ENCODE results near the gene SDK1.
"Not testable (repeated sequence)": the region's sequence is repeated elsewhere in the genome, so short reads cannot be mapped to it uniquely, and the experiment has no call there.

SDK1 gene

DNA sequence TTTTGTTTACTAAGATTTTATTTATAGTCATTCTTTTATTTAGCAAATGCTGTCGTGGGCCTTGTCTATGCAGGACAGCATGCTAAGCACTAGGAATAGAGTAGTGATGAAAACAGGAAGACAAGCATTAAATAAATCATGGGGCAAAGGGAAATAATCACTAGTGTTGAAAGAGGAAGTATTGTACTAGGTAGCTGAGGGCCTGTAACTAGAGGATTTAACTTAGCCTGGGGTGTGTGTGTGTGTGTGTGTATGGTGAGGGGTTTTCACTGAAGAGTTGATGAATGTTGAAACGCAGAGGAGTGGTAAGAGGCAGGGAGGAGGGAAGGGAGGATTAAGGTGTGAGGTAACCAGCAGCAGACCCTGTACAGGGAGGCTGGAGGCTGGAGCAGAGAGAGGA, 446.4 kb downstream of the SDK1 start:
- DNase-seq: no peak

DNA sequence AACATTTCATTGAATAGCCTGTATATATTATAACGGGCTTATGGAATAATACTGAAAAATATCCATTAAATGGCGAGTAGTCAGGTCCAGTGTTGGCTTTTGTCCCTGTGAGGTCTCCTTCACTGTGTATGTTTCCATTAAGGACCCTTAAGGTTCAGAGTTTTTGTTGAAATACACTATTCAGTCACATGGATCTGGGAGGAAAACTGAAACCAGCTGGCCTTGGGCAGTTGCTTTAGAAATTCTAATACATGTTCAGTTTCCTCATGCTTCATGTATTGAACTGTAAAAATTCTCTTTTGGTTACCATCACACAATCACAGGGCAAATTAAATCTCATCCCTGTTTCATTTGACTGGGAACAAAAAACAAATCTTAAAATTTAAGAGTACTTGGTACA, 447.3 kb downstream of the SDK1 start:
- DNase-seq: no peak

DNA sequence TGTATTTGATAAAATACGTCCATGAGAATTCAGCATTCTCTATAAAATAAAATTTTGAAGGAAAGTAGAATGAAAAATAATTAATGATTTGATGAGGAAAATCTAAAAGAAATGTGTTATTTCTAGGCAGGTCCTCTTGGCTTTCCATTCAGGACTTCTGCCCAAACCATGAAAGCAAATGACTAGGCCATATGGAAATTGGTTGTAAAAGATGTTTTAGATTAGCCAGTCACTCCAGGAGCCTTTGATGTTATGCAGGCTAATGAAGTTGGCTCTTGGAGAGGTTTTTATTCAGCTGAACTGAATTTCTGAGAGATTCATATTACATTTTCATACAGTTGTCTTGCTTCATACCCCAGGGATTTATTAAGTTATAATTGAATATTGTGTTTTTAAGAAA, 452.8 kb downstream of the SDK1 start:
- DNase-seq: no peak

DNA sequence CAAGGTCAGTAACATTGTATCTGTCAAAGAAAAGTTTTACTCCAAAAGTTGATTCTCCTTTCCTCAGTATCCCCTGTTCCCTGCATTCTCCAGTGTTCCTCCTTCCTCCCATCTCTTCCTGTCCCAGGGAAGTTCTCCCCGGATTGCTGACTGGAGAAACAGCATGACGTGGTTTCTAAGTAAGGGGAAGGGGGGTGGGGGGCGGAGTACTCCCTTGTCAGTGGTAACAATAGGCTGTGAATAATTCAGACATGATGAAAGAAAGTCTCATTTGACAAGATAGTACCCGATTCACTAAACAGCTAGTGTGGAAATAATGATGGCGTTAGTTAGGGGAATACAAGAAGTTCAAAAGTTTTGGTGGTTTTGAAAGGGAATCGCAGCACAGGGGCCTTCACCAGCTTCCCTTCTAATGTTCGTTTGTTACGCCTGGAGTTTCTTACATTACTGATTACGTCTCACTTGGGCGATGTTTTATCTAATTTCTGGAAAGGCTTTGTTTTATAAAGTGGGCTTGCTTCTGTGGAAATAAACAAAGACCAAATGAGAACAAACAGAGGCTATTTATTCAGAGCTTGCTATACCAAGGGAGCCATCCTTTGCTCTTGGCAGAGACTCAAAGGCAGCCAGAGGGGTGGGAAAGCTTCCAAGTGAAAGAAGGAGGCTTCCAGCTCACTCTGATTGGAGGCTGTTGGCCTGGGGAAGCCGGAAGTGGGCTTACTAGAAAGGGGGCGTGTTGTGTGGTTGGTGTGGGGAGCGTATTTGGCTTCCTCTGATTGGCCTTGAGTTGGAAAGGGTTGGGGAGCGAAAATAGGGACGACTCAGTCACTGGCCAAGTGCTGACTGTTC, 453.7 kb downstream of the SDK1 start:
- no peak for DNase-seq

DNA sequence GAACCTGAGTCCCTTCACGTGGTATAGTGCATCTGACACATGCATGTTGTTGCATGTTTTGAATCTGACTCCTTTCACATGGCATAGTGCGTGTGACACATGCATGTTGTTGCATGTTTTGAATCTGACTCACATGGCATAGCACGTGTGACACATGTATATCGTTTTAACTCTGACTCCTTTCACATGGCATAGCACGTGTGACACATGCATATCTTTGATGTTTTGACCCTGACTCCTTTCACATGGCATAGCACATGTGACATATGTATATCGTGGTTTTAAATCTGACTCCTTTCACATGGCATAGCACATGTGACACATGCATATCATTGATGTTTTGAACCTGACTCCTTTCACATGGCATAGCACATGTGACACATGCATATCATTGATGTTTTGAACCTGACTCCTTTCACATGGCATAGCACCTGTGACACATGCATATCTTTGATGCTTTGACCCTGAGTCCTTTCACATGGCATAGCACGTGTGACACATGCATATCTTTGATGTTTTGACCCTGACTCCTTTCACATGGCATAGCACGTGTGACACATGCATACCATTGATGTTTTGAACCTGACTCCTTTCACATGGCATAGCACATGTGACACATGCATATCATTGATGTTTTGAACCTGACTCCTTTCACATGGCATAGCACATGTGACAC, 454.9 kb downstream of the SDK1 start:
- not testable (repeated sequence) for DNase-seq

DNA sequence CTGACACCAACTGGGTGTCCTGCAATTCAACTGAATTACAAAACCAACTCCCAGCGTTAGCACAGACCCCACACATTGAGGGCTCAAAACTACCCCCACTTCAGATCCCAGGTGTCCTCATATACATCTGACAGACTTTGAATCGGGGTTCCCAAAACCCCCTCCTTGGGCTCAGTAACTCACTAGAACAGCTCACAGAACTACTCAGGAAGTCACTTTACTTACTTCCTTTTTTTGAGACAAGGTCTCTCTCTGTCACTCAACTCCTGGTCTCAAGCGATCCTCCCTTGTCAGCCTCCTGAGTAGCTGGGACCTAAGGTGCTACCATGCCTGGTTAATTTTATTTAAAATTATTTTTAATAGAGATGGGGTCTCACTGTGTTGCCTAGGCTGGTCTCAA, 456.0 kb downstream of the SDK1 start:
- DNase-seq: no peak

DNA sequence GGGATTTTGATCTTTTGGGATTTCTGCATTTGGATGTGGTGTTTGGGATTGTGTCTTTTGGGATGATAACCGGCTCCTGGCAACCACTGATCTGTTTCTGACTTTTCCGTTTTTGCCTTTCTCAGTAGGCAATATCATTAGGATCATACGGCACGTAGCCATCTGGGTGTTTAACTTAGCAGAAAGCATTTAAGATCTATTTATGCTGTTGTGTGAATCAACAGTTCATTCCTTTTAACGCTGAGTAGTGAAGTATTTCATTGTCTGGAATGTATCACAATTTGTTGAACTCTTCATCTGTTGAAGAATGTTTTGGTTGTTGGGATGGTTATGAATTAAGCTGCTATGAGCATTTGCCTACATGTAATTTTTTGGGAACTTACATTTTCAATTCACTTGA, 459.6 kb downstream of the SDK1 start:
- DNase-seq: no peak

DNA sequence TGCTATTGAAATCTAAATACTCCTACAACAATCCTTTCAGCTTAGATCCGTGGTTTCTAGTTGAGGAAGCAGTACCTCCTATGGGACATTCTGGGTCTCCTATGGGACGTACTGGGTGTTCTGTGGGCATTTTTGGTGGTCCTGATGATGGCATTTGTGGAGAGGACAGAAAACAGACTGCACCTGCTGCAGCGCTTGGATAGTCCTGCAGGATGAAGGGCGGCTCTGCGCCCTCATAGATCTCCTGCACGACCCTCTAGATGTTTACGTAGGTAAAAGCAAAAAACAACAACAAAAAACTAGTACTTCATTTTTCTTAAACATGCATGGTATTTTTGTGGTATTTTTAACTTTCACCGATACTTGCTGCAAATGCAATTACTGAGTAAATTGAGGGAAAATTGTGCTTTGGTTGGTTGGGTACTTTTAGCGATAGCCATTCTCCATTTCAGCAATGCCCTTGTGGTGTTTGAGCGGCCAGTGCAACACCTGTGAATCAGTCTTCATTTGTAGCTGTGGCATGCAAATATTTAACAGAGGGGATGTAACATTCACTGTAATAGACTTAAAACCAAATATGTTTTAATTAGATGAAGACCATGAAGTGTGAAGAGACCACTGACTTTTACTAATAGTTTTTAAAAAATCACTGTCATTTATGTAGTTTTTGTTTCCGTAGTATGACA, 461.2 kb downstream of the SDK1 start:
- no peak for DNase-seq

DNA sequence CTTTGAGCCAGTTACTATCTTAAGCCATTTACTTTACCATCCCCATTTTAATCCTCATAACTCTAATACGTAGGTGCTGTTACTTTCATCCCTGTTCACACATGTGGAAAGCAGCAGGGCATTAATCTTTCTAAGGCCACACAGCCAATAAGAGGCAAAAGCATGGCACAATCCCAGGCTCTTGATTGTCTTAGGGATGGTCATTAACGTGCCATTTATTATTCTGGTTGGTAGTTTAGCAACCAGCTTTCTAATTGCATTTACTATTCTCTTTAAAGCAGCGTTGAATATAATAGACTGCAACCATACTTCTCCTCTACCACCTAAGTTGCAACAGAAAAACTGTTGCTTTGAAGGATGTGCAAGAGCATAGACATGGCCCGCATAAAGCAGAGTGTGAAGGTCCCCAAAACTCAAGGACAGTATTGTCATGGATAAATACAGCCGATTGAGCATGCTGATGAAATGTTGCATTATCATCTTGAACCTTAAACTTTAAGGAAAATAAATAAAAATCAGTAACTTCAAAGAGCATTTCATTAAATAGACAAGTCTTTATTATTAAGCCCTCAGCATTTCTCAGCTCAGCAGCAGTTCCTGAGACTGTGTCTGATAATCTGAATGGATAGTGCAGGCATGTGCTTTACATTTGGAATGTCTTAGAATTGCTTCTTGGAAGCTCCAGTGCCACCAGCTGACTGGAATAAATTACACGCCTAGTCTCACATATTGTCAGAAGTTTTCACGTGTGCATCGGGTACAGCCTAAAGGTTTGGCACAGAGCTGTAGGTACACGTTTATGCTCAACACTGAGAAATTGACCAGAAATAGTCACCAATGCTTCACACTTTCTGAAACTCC, 467.1 kb downstream of the SDK1 start:
- DNase-seq: no peak

DNA sequence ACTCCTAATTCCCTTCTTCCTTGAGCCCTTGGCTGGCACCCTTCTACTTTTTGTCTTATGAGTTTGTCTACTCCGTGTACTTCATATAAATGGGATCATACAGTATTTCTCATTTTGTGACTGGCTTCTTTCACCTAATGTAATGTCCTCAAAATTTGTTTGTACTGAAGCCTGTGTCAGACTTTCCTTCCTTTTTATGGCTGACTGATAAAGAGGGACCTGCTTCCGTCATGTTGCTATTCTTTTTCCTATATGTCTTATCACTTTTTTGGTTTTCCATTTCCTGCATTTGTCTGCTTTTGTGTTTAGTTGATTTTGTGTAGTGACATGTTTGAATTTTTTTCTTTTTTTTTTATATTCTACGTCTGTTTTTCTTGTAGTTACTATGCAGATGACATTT, 470.9 kb downstream of the SDK1 start:
- no peak for DNase-seq

DNA sequence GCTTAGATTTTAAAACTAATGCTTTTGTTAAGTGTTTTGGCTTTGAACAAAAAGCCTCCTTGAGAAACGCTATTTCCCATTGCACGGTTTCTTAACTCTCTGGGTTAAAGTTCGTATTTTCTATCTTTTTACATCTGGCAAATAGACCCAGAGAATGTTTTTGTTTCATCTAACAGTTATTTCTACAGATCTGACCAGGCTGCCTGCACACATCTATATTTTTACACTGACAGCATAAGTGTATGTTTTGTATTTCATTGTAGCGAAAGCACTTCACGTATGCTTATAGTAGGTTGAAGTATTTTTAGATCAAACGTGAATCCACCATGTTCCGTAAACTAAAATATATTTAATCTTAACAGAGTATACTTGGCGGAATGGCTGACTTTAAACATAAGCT, 477.3 kb downstream of the SDK1 start:
- no peak for DNase-seq

DNA sequence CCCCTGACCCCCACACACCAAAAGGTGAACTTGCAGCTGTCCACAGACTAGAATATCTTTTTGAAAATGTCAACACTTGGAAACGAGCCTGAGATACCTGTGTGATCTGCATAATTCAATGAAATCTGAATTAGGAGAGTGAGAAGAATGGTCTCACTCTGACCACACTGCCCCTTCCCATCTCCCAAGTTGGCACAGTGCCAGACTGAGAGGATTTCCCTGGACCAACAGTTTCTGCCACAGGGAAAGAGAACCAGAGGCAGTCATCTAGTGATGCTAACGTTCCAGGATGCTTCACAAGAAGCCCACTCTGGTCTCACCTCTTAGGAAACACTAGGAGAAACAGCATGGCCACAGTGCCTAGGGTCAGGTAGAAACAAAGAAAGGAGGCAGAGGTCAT, 479.0 kb downstream of the SDK1 start:
- DNase-seq: no peak

DNA sequence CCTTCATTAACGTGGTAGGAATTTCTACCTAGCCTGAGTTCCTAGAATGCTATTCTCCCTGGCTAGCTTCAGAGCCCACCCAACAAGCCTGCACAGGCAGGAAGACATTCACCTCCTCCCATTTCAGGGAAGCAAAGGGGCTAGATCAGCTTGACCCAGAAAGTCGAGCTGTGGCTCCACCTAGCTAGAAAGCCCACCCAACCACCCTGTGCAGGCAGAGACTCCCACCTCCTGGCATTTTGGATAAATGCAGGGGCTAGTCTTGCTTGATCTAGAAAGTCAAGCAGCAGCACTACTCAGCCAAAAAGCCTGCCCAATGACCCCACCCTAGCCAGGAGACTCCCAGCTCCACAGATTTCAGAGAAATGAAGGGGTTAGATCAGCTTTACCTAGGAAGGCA, 479.5 kb downstream of the SDK1 start:
- DNase-seq: no peak

DNA sequence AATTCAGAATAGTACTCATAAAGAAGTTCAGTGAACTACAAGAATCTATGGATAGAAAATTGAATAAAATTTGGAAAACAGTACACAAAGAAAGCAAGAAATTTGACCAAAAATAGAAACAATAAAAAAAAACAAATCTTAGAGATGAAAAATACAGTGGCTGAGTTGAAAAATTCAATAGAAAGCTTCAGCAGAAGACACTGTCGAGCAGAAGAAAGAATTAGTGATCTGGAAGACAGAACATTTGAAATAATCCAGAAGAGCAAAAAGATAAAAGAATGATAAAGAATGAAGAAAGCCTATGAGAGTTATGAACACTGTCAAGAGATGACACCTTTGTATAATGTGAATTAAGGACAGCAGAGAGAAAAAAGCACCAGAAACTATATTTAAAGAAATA, 480.6 kb downstream of the SDK1 start:
- DNase-seq: no peak

DNA sequence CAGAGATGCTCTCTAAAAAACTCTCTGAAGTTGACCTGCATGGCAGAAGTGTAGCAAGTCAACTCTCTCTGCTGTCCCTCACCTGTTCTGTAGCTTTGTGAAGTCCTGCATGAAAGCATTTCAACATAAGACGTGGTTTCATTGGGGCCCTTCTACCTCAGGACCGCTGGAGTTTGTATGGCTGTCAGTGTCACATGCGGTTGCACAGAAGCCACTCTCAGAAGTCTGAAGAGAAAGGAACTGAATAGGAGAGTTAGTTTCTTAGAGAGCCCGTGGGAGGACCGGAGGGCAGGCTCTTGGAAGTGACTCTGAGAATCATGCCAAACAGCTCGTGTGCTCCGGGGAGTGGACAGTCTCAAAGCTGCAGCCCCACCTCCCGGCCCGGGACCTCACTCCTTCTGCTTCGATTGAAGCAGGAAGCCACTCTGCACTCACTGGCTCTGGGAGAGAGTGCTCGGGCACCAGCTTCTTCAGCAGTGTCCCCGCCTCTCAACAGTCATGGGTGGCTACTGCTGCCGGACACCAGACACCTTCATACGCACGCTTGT, 486.7 kb downstream of the SDK1 start:
- no peak for DNase-seq

DNA sequence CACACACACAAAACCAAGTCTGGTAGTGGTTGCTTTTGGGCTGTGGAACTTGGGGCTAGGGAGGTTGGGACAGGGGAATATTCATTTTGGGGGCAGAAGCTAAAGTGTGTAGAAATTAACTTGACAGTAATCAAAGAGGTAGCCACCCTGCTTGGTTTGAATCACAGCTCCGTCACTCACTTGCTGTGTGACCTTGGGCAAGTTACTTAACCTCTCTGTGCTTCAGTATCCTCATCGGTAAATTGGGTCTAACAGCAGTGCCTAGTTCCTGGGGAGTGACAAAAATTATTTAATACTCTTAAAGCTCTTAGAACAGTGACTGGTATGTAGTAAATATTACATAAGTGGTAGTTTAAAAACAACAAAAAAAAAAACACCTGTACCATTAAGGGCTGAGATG, 489.8 kb downstream of the SDK1 start:
- DNase-seq: no peak

DNA sequence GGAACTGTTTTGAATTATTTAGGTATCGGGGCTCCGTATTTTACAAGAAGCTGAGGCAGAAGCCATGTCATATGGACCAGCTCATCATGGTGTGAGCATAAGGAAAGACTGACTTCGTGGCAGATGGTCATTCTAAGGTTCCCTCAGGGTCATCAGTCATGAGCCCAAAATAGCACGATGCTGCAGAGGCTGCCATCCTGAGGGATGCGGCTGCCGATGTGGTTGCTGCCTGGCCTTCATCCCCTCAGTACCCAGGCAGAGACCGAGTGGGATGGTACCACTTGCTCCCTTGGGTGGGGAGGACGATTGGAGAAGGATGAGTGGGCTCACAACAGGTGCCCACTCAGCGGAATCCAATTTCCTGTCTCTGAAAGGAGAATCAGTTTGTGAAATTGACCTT, 490.3 kb downstream of the SDK1 start:
- DNase-seq: no peak

DNA sequence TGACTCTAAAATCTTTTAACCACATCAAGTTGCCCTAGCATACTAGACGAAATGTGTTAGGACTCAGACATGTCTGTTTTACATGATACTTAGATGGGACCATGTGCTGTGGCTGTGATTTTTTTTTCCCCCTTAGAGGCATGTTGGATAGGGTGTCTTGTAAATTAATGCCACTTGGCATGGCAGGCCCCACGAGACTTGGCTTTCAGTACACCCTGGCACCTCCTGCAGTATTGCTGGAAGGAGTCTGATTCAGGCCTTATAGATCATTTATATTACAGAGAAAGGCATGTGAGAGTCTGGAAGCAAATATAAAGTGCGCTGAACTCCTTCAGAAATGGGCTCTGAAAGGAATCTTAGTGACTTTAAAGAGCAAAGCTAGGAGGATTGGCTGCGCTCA, 494.1 kb downstream of the SDK1 start:
- DNase-seq: no peak

DNA sequence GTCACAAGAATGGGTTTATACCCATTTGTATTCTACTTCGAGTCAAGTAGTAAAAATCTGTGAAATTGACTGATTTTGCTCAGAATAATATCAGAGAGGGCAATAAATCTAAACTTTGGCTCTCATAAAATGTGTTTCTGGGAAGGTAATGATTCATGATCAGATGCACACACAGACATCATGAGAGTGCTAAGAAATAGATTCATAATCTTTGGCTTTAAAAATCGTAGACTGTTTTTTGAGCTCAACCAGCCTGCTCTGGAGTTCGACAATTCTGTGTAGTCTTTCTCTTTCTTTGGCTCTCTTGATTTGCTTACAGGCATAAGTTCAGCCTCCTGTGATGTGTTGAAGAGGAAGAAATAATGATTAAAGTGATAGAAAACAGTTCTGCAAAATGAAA, 494.7 kb downstream of the SDK1 start:
- no peak for DNase-seq

DNA sequence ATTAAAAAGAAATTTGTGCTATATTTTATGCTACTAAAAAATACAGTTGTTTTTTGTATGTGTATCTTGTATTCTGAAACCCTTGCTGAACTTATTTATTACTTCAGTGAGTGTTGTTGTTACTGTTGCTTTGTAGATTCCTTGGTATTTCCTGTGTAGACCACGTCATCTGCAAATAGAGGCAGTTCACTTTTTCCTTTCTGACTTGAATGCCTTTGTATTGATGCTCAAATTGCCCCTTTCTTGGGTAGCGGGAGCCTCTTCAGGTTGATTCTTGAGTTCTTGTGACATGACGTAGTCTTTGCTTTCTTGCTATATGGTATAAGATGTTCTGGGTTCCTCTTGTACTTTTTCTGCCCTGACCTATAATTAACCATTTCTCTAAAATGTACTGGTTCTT, 504.1 kb downstream of the SDK1 start:
- DNase-seq: no peak

DNA sequence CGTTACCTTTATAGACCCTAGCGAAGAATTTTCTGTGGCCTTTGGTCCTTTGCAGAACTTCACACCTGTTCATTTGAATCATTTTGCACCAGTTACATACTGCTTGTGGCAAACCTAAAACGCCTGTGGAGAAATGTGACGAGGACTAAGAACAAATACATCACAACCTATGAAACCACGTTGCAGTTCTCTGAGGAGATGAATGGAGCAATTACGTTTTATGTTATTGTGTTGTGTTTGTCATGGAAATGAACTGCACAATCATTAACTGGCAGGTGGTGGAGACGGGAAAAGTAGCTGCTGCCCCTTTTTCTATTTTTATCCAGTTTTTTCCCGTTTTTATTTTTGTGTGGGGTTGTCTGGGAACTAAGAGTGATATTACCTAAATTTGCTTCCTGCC, 505.5 kb downstream of the SDK1 start:
- no peak for DNase-seq

DNA sequence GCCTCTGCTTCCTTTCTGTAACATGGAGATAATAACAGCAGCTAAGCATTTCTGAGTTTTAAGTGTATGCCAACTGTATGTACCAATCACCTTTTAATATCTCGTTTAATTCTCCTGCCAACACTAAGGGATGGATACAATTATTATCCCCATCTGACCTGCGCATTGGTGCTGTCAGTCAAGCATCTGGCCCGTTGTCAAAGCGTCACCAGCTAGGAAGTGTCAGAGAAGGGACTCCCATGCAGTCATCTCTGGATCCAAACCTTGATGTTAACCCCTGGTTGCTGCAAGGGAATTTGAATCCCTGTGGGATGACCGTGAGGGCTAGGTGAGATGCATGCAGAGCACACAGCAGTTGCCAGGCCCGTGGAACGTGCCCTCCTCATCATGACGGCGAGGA, 506.8 kb downstream of the SDK1 start:
- no peak for DNase-seq

DNA sequence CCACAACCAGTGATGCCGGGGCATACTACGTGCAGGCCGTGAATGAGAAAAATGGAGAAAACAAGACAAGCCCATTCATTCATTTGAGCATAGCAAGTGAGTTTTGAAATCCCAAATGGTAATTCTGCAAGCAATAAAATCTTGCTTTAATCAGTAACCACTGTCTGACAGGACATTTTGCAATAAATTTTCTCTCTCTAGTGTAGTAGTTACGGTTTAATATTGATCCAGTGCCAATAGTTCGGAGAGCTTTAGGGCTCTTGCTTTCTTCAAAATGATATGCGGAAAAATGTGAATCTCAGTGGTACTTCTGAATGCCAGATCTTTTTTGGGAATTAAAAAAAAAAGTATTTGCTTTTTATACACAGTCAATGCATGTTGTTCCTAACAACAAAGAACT, 520.4 kb downstream of the SDK1 start:
- DNase-seq: no peak

All from activated naive CD4-positive, alpha-beta T cell treated with Interleukin-2 at 50 U/mL for 16 hours (primary cell).